ENCODE results near the gene CTNNA3.

GRCh38 chr10:66792441-66792840, 903.6 kb downstream of the CTNNA3 start:
- TF ChIP-seq CTCF (conservative IDR thresholded peaks at IDR 0.05 in 1 of 2, IDR thresholded peaks at IDR 0.05 in 1 of 2; ENCODE audit: extremely low read depth in 1 of 2, insufficient read depth in 1 of 2, low read depth in 1 of 2, low read length in 2 of 2) (no peak), EZH2 (IDR thresholded peaks at IDR 0.05; ENCODE audit: borderline replicate concordance, low read length) (no peak)

All from mammary epithelial cell (primary cell).